ENCODE data around the gene CLTC. TPM values are rescaled to one million over a fixed set of nuclear protein-coding genes. Genes with fewer than 3 reads are reported as not detected.

The CLTC gene
- total RNA-seq, 1 donor from 2014 or later = 296 TPM

DNA sequence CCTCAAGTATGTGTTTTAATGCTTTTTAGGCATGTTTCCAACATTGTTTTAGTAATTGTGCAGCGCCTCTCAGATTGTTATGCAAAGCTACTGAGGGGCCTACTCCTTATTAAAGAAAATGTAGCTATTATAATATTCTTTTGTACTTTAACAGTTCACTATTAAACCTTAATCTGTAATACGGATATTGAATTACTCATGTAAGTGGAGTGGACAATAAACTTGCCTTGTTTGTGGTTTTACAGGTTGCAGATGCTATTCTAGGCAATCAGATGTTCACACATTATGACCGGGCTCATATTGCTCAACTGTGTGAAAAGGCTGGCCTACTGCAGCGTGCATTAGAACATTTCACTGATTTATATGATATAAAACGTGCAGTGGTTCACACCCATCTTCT is 46.5 kb downstream of the CLTC start:
- H3K36me3 ChIP-seq (ENCODE audit: control insufficient read depth, insufficient read depth, low read length) = no peaks in the 10 kb centered on the region
- DNase-seq (ENCODE audit: low read depth) = no peak
- no peak overlapping the region for H3K4me3 ChIP-seq (ENCODE audit: low read depth, low read length)
- H3K27me3 ChIP-seq (ENCODE audit: control insufficient read depth, insufficient read depth, low read length) = no peaks in the 10 kb centered on the region
- TF ChIP-seq, protein P1, sequence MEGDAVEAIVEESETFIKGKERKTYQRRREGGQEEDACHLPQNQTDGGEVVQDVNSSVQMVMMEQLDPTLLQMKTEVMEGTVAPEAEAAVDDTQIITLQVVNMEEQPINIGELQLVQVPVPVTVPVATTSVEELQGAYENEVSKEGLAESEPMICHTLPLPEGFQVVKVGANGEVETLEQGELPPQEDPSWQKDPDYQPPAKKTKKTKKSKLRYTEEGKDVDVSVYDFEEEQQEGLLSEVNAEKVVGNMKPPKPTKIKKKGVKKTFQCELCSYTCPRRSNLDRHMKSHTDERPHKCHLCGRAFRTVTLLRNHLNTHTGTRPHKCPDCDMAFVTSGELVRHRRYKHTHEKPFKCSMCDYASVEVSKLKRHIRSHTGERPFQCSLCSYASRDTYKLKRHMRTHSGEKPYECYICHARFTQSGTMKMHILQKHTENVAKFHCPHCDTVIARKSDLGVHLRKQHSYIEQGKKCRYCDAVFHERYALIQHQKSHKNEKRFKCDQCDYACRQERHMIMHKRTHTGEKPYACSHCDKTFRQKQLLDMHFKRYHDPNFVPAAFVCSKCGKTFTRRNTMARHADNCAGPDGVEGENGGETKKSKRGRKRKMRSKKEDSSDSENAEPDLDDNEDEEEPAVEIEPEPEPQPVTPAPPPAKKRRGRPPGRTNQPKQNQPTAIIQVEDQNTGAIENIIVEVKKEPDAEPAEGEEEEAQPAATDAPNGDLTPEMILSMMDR (IDR thresholded peaks at IDR 0.05; ENCODE audit: insufficient read depth, low read length, poor library complexity, severe bottlenecking) = no peak

DNA sequence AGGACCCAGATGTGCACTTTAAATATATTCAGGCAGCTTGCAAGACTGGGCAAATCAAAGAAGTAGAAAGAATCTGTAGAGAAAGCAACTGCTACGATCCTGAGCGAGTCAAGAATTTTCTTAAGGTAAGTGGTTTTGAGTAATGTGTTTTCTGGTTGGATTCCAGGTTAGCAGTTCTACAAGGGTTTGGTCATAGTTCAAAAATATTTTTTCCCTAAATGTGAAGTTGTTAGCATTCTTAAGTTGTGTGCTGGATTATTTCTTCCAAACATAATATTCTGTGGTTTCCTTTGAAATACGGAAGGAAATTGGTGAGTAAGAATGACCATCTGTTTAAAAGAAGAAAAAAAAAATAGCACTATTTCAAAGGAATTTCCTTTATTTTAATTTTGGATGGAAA is 49.1 kb downstream of the CLTC start:
- Histone ChIP-seq H3K27me3 (ENCODE audit: control insufficient read depth, insufficient read depth, low read length) (no peaks in the 10 kb centered on the region), H3K4me3 (ENCODE audit: low read depth, low read length) (no peak overlapping the region), H3K36me3 (ENCODE audit: control insufficient read depth, insufficient read depth, low read length) (no peaks in the 10 kb centered on the region)
- TF ChIP-seq, protein P1 (IDR thresholded peaks at IDR 0.05; ENCODE audit: insufficient read depth, low read length, poor library complexity, severe bottlenecking) = no peak
- peak; percentile 81 for DNase-seq (ENCODE audit: low read depth)

DNA sequence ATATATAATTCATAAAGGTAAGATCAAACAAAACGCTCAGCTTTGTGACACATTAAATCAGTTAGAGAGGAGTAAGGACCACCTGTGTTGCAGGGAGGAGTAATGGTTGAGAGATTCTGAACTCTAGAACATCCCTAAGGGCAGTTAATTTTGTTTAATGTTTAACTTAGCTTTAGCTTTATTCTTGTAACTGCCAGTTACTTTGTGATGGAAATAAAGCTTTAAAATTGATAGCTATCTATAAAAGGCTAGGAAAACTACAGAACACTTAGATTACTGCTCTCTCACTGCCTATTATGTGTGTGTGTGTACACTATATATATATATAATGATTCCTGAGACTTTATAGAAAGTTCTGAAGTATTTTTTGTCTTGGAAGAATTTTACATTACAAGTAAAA is 49.7 kb downstream of the CLTC start:
- Histone ChIP-seq H3K36me3 (ENCODE audit: control insufficient read depth, insufficient read depth, low read length) (no peaks in the 10 kb centered on the region), H3K27me3 (ENCODE audit: control insufficient read depth, insufficient read depth, low read length) (no peaks in the 10 kb centered on the region), H3K4me3 (ENCODE audit: low read depth, low read length) (no peak overlapping the region)
- DNase-seq (ENCODE audit: low read depth) = peak; percentile 64
- TF ChIP-seq, protein P1 (IDR thresholded peaks at IDR 0.05; ENCODE audit: insufficient read depth, low read length, poor library complexity, severe bottlenecking) = no peak

DNA sequence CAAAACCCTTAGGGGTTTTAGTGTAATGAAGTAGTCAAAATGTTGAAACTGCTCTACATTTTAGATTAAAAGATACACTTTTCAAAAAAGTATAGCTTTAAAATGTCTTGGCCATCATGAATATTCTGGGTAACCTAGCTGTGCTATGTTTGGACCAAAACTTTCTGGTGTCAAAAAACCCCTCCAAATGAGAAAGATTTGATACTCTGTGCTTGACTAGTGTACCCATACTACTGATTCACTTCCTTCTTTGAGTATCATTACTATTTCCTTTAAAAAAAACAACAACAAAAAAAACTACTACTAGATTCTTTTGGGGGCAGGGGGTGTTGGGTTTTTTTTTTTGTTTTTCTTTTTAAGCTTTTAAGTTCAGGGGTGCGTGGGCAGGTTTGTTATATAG is 50.2 kb downstream of the CLTC start:
- DNase-seq (ENCODE audit: low read depth) = no peak
- Histone ChIP-seq H3K36me3 (ENCODE audit: control insufficient read depth, insufficient read depth, low read length) (no peaks in the 10 kb centered on the region), H3K4me3 (ENCODE audit: low read depth, low read length) (no peak overlapping the region), H3K27me3 (ENCODE audit: control insufficient read depth, insufficient read depth, low read length) (no peaks in the 10 kb centered on the region)
- TF ChIP-seq, protein P1 (IDR thresholded peaks at IDR 0.05; ENCODE audit: insufficient read depth, low read length, poor library complexity, severe bottlenecking) = no peak

DNA sequence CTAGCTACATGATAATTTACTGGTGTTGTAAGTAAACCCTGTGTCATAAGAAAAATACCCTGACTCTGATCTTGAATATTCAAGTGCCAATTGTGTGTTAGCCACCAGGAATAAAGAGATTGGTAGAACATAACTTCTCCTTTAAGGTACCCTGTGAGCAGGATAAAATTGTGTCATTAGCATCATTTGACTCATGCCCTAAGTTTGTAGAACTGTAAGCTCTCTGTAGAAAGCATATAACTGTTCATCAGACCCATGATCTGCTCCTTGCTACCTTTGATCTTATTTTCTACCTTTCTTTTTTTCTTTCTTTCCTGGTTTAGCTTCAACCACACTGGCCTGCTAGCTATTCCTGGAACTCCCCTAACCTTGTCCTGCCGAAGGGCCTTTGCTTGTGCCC is 51.7 kb downstream of the CLTC start:
- no peaks in the 10 kb centered on the region for H3K36me3 ChIP-seq (ENCODE audit: control insufficient read depth, insufficient read depth, low read length)
- no peak for DNase-seq (ENCODE audit: low read depth)
- TF ChIP-seq, protein P1 (IDR thresholded peaks at IDR 0.05; ENCODE audit: insufficient read depth, low read length, poor library complexity, severe bottlenecking) = no peak
- no peaks in the 10 kb centered on the region for H3K27me3 ChIP-seq (ENCODE audit: control insufficient read depth, insufficient read depth, low read length)
- no peak overlapping the region for H3K4me3 ChIP-seq (ENCODE audit: low read depth, low read length)

DNA sequence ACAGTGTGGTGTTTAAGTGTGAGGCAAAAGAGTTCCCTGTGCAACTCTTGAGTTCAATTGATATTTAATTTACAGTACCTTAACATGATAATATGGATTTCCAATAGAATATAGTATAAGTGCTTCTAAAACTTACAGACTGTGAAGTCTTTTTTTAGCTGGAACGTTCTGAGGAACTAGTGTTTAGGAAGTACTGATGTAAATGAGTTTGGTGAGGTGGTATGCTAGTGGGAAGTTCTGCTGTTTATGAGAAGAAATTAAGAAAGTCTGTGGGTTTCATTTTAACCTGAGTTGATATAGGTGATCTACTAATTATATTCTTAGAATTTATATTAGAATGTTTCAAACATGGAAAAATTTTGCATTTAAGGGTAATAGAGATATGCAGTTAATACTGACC is 55.5 kb downstream of the CLTC start:
- Histone ChIP-seq H3K4me3 (ENCODE audit: low read depth, low read length) (no peak overlapping the region), H3K27me3 (ENCODE audit: control insufficient read depth, insufficient read depth, low read length) (no peaks in the 10 kb centered on the region), H3K36me3 (ENCODE audit: control insufficient read depth, insufficient read depth, low read length) (no peaks in the 10 kb centered on the region)
- DNase-seq (ENCODE audit: low read depth) = no peak
- TF ChIP-seq, protein P1 (IDR thresholded peaks at IDR 0.05; ENCODE audit: insufficient read depth, low read length, poor library complexity, severe bottlenecking) = no peak
